H1 (cell line): Measurements from ENCODE around the gene MZT1.

Experiments used
- BCL11A ChIP-seq, 2 experiments: IDR thresholded peaks; one replicate each; pipeline ENCODE4 v1.6.1; 2011; ENCODE audit warnings: low read depth in 2 of 2, low read length in 2 of 2, mild to moderate bottlenecking in 2 of 2
- CEBPB ChIP-seq: IDR thresholded peaks from 2 replicates; pipeline ENCODE4 v1.6.1; 2012; ENCODE audit warnings: low read depth, low read length
- CHD2 ChIP-seq: IDR thresholded peaks from 2 replicates; pipeline ENCODE4 v1.6.1; 2012; ENCODE audit warnings: low read length, improper control_type of control experiment
- EGR1 ChIP-seq: IDR thresholded peaks from 2 replicates; pipeline ENCODE4 v1.6.1; 2011; ENCODE audit warnings: low read depth, low read length, borderline replicate concordance
- EP300 ChIP-seq, 2 experiments: IDR thresholded peaks; 1 replicate in 1 of 2; 2 replicates in 1 of 2; pipeline ENCODE4 v1.6.1; 2011 to 2012; ENCODE audit warnings: low read depth in 2 of 2, low read length in 2 of 2, mild to moderate bottlenecking in 2 of 2, borderline replicate concordance in 1 of 2, inconsistent platforms in 1 of 2, moderate library complexity in 1 of 2
- EZH2 ChIP-seq: fragments of 200-600 bp; sonication (generic); IDR thresholded peaks from 2 replicates; pipeline ENCODE4 v1.7.1; 2012; ENCODE audit warnings: low read depth, mild to moderate bottlenecking, moderate library complexity, low read length, inconsistent platforms; ENCODE audit not compliant: severe bottlenecking
- POLR2A ChIP-seq, 2 experiments: IDR thresholded peaks; 1 replicate in 1 of 2; 2 replicates in 1 of 2; pipeline ENCODE4 v1.6.1; 2011; ENCODE audit warnings: low read depth in 2 of 2, low read length in 2 of 2, mild to moderate bottlenecking in 2 of 2; ENCODE audit errors: control extremely low read depth in 1 of 2
- POLR2AphosphoS5 ChIP-seq: IDR thresholded peaks from 2 replicates; pipeline ENCODE4 v1.6.1; 2011; ENCODE audit warnings: low read depth, low read length
- RXRA ChIP-seq: IDR thresholded peaks from 2 replicates; pipeline ENCODE4 v1.6.1; 2011; ENCODE audit warnings: low read depth, mild to moderate bottlenecking, low read length, moderate library complexity; ENCODE audit not compliant: insufficient read depth
- SIN3A ChIP-seq, 2 experiments: IDR thresholded peaks in 1 of 2; conservative IDR thresholded peaks in 1 of 2; 2 replicates each; pipeline ENCODE4 v1.6.1; 2011 to 2012; ENCODE audit warnings: low read length in 2 of 2, improper control_type of control experiment in 1 of 2, low read depth in 1 of 2, mild to moderate bottlenecking in 1 of 2
- SP4 ChIP-seq: IDR thresholded peaks from 2 replicates; pipeline ENCODE4 v1.6.1; 2012; ENCODE audit warnings: low read length, inconsistent platforms
- TAF1 ChIP-seq: IDR thresholded peaks from 2 replicates; pipeline ENCODE4 v1.6.1; 2011; ENCODE audit warnings: mild to moderate bottlenecking, low read depth, low read length
- TF ChIP-seq, protein P1 (sequence below), 3 experiments: IDR thresholded peaks; 1 replicate in 2 of 3; 2 replicates in 1 of 3; pipeline versions ENCODE4 v1.5.1 to v1.6.1; 2011; ENCODE audit warnings: low read length in 3 of 3, mild to moderate bottlenecking in 3 of 3, inconsistent platforms in 2 of 3, low read depth in 1 of 3, moderate library complexity in 1 of 3; ENCODE audit not compliant: insufficient read depth in 1 of 3; ENCODE audit errors: control extremely low read depth in 1 of 3
- TF ChIP-seq, protein P2 (sequence below): IDR thresholded peaks from 2 replicates; pipeline ENCODE4 v1.6.1; 2012; ENCODE audit warnings: inconsistent platforms

DNA sequence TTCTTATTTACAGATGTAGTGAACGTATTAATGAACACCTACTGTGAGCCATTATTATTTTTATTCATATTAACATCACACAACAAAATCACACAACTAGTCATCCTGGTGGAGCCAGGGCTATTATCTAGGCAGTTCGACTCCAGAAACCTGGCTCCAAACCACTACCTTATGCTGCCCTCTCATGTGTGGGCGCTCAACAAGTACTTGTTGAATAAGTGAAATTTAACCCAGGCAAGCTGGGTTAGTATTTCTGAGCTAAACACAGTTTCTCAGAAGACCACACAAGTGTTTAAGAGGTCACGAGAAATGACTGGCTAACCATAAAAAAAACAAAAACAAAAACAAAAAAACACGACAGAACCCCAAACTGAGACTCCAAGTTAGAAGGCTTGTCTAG, 33.6 kb downstream of the MZT1 start:
- TF ChIP-seq SIN3A (conservative IDR thresholded peaks at IDR 0.05 in 1 of 2, IDR thresholded peaks at IDR 0.05 in 1 of 2; ENCODE audit: low read depth in 1 of 2, low read length in 2 of 2), result no peak
- no peak for TF ChIP-seq EZH2
- no peak for TF ChIP-seq SP4
- no peak for TF ChIP-seq TAF1
- TF ChIP-seq, protein P1, sequence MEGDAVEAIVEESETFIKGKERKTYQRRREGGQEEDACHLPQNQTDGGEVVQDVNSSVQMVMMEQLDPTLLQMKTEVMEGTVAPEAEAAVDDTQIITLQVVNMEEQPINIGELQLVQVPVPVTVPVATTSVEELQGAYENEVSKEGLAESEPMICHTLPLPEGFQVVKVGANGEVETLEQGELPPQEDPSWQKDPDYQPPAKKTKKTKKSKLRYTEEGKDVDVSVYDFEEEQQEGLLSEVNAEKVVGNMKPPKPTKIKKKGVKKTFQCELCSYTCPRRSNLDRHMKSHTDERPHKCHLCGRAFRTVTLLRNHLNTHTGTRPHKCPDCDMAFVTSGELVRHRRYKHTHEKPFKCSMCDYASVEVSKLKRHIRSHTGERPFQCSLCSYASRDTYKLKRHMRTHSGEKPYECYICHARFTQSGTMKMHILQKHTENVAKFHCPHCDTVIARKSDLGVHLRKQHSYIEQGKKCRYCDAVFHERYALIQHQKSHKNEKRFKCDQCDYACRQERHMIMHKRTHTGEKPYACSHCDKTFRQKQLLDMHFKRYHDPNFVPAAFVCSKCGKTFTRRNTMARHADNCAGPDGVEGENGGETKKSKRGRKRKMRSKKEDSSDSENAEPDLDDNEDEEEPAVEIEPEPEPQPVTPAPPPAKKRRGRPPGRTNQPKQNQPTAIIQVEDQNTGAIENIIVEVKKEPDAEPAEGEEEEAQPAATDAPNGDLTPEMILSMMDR (IDR thresholded peaks at IDR 0.05; ENCODE audit: control extremely low read depth in 1 of 3, insufficient read depth in 1 of 3, low read depth in 1 of 3, low read length in 3 of 3), result no peak
- no peak for TF ChIP-seq EGR1
- TF ChIP-seq, protein P2, sequence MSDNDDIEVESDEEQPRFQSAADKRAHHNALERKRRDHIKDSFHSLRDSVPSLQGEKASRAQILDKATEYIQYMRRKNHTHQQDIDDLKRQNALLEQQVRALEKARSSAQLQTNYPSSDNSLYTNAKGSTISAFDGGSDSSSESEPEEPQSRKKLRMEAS, result no peak
- TF ChIP-seq CEBPB, result no peak
- no peak for TF ChIP-seq POLR2AphosphoS5
- TF ChIP-seq POLR2A (IDR thresholded peaks at IDR 0.05; ENCODE audit: control extremely low read depth in 1 of 2, low read depth in 2 of 2, low read length in 2 of 2), result no peak
- no peak for TF ChIP-seq EP300 (IDR thresholded peaks at IDR 0.05; ENCODE audit: borderline replicate concordance in 1 of 2, low read depth in 2 of 2, low read length in 2 of 2)
- TF ChIP-seq CHD2, result no peak
- no peak for TF ChIP-seq BCL11A (IDR thresholded peaks at IDR 0.05; ENCODE audit: low read depth in 2 of 2, low read length in 2 of 2)
- TF ChIP-seq RXRA, result no peak
